ENCODE results near the gene ACP7.

ACP7 gene

GRCh38 chr19:39127812-39128515, 43.8 kb downstream of the ACP7 start:
- Histone ChIP-seq H3K27ac (ENCODE audit: low read depth, low read length) (no peak overlapping the region), H3K79me2 (ENCODE audit: insufficient read depth, low read length) (peaks cover 3% of the 10 kb centered on the region; the same call in 1 of the 2 replicates), H3K4me3 (ENCODE audit: insufficient read depth, low read length, poor library complexity, severe bottlenecking) (no peak overlapping the region), H2AFZ (ENCODE audit: low read depth, low read length, severe bottlenecking) (no peak overlapping the region), H3K9me3 (ENCODE audit: insufficient read depth, low read length) (no peaks in the 10 kb centered on the region), H3K9ac (ENCODE audit: low read length) (no peak overlapping the region), H3K36me3 (ENCODE audit: low read length) (no peaks in the 10 kb centered on the region), H3K27me3 (ENCODE audit: low read length) (no peaks in the 10 kb centered on the region), H4K20me1 (ENCODE audit: low read depth, low read length) (no peaks in the 10 kb centered on the region), H3K4me2 (ENCODE audit: low read depth, low read length, poor library complexity, severe bottlenecking) (no peak overlapping the region), H3K9me2 (replicated peaks; ENCODE audit: insufficient read depth, low read length) (no peaks in the 10 kb centered on the region), H3F3A (ENCODE audit: insufficient read depth) (0 out of 2 replicates have a peak, but pooled peaks cover 6% of the 10 kb centered on the region)
- no peak for TF ChIP-seq EZH2phosphoT487 (conservative IDR thresholded peaks at IDR 0.05; ENCODE audit: low read length)
- TF ChIP-seq, protein P1, sequence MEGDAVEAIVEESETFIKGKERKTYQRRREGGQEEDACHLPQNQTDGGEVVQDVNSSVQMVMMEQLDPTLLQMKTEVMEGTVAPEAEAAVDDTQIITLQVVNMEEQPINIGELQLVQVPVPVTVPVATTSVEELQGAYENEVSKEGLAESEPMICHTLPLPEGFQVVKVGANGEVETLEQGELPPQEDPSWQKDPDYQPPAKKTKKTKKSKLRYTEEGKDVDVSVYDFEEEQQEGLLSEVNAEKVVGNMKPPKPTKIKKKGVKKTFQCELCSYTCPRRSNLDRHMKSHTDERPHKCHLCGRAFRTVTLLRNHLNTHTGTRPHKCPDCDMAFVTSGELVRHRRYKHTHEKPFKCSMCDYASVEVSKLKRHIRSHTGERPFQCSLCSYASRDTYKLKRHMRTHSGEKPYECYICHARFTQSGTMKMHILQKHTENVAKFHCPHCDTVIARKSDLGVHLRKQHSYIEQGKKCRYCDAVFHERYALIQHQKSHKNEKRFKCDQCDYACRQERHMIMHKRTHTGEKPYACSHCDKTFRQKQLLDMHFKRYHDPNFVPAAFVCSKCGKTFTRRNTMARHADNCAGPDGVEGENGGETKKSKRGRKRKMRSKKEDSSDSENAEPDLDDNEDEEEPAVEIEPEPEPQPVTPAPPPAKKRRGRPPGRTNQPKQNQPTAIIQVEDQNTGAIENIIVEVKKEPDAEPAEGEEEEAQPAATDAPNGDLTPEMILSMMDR (IDR thresholded peaks at IDR 0.05; ENCODE audit: insufficient read depth, low read length, poor library complexity, severe bottlenecking): no peak

GRCh38 chr19:39128516-39129079, 44.4 kb downstream of the ACP7 start:
- Histone ChIP-seq H3K27ac (ENCODE audit: low read depth, low read length) (no peak overlapping the region), H3K9me3 (ENCODE audit: insufficient read depth, low read length) (no peaks in the 10 kb centered on the region), H3K36me3 (ENCODE audit: low read length) (no peaks in the 10 kb centered on the region), H3K9ac (ENCODE audit: low read length) (no peak overlapping the region), H3K4me2 (ENCODE audit: low read depth, low read length, poor library complexity, severe bottlenecking) (no peak overlapping the region), H2AFZ (ENCODE audit: low read depth, low read length, severe bottlenecking) (no peak overlapping the region), H3K79me2 (ENCODE audit: insufficient read depth, low read length) (peaks cover 3% of the 10 kb centered on the region; the same call in 1 of the 2 replicates), H3F3A (ENCODE audit: insufficient read depth) (0 out of 2 replicates have a peak, but pooled peaks cover 6% of the 10 kb centered on the region), H4K20me1 (ENCODE audit: low read depth, low read length) (no peaks in the 10 kb centered on the region), H3K9me2 (replicated peaks; ENCODE audit: insufficient read depth, low read length) (no peaks in the 10 kb centered on the region), H3K27me3 (ENCODE audit: low read length) (no peaks in the 10 kb centered on the region), H3K4me3 (ENCODE audit: insufficient read depth, low read length, poor library complexity, severe bottlenecking) (no peak overlapping the region)
- TF ChIP-seq, protein P1 (IDR thresholded peaks at IDR 0.05; ENCODE audit: insufficient read depth, low read length, poor library complexity, severe bottlenecking): no peak
- TF ChIP-seq EZH2phosphoT487 (conservative IDR thresholded peaks at IDR 0.05; ENCODE audit: low read length): no peak

- no peaks in the 10 kb centered on the region for H3K9me2 ChIP-seq (replicated peaks; ENCODE audit: insufficient read depth, low read length)
- no peak overlapping the region for H3K4me2 ChIP-seq (ENCODE audit: low read depth, low read length, poor library complexity, severe bottlenecking)
- 0 out of 2 replicates have a peak, but pooled peaks cover 6% of the 10 kb centered on the region for H3F3A ChIP-seq (ENCODE audit: insufficient read depth)
- no peak overlapping the region for H3K4me3 ChIP-seq (ENCODE audit: insufficient read depth, low read length, poor library complexity, severe bottlenecking)
- H3K36me3 ChIP-seq (ENCODE audit: low read length): no peaks in the 10 kb centered on the region
- no peak overlapping the region for H2AFZ ChIP-seq (ENCODE audit: low read depth, low read length, severe bottlenecking)
- H3K9ac ChIP-seq (ENCODE audit: low read length): no peak overlapping the region
- H3K9me3 ChIP-seq (ENCODE audit: insufficient read depth, low read length): no peaks in the 10 kb centered on the region
- TF ChIP-seq EZH2phosphoT487 (conservative IDR thresholded peaks at IDR 0.05; ENCODE audit: low read length): no peak
- TF ChIP-seq, protein P1 (IDR thresholded peaks at IDR 0.05; ENCODE audit: insufficient read depth, low read length, poor library complexity, severe bottlenecking): no peak
- peaks cover 3% of the 10 kb centered on the region; the same call in 1 of the 2 replicates for H3K79me2 ChIP-seq (ENCODE audit: insufficient read depth, low read length)
- no peaks in the 10 kb centered on the region for H3K27me3 ChIP-seq (ENCODE audit: low read length)
- H3K27ac ChIP-seq (ENCODE audit: low read depth, low read length): no peak overlapping the region
- H4K20me1 ChIP-seq (ENCODE audit: low read depth, low read length): no peaks in the 10 kb centered on the region
These were observed 44.9 kb downstream of the ACP7 start for GRCh38 chr19:39129116-39129515.
